ENCODE data around the gene CTAGE1. TPM values are rescaled to one million over a fixed set of nuclear protein-coding genes. Genes with fewer than 3 reads are reported as not detected.

The CTAGE1 gene
- total and polyA plus RNA-seq, 2 donors = not detected

Other genes starting within 250 kb of the CTAGE1 start
- 42.0 TPM for gene GATA6, start 248.3 kb downstream of the CTAGE1 start, total RNA-seq
- 40.1 TPM for gene GATA6, start 248.3 kb downstream of the CTAGE1 start, polyA plus RNA-seq

Measured in urinary bladder (tissue), 2 donors.